Peyer's patch (tissue), 4 donors: ENCODE results near the gene HSPA8. TPM values are rescaled to one million over a fixed set of nuclear protein-coding genes. Genes with fewer than 3 reads are reported as not detected.
"Not testable (repeated sequence)": the region's sequence is repeated elsewhere in the genome, so short reads cannot be mapped to it uniquely, and the experiment has no call there.

Experiments
- DNase-seq, 3 donors: peaks; one replicate each; pipeline ENCODE4 v3.0.0-alpha.2; 2017 to 2019
- H3K27ac ChIP-seq, 4 donors: fragments of 200-600 bp; sonication (generic); one replicate each; pipeline ENCODE4 v1.5.1; 2016 to 2019
- H3K27me3 ChIP-seq, 2 donors: fragments of 200-600 bp; sonication (generic); one replicate each; pipeline ENCODE4 v1.5.1; 2019
- H3K36me3 ChIP-seq, 3 donors: fragments of 200-600 bp; sonication (generic); one replicate each; pipeline ENCODE4 v1.5.1; 2016 to 2019
- H3K4me1 ChIP-seq, 4 donors: fragments of 200-600 bp; sonication (generic); one replicate each; pipeline ENCODE4 v1.5.1; 2016 to 2019
- H3K4me3 ChIP-seq, 4 donors: fragments of 200-600 bp; sonication (generic); 1 replicate in 3 of 4; 2 replicates in 1 of 4; pipeline ENCODE4 v1.5.1; 2016 to 2019; ENCODE audit warnings: mild to moderate bottlenecking in 1 of 4
- H3K9me3 ChIP-seq, 4 donors: fragments of 200-600 bp; sonication (generic); one replicate each; pipeline ENCODE4 v1.5.1; 2016 to 2019; ENCODE audit warnings: mild to moderate bottlenecking in 1 of 4
- CTCF ChIP-seq, 6 experiments: fragments of 450-650 bp in 4 of 6; fragments of 200-600 bp in 2 of 6; sonication (generic) in 1 of 6; IDR thresholded peaks; one replicate each; pipeline ENCODE4 v1.5.1; 2017 to 2019; ENCODE audit warnings: antibody characterized with exemption in 6 of 6, mild to moderate bottlenecking in 3 of 6, moderate library complexity in 1 of 6
- POLR2A ChIP-seq, 2 donors: fragments of 450-650 bp; IDR thresholded peaks; one replicate each; pipeline ENCODE4 v1.5.1; 2017; ENCODE audit warnings: antibody characterized with exemption in 2 of 2, mild to moderate bottlenecking in 2 of 2, moderate library complexity in 2 of 2
- total RNA-seq, 4 donors: library from RNA; depleted of rRNA; stranded (reverse); fragments of >200 nt; gene quantifications; one replicate each; pipeline ENCODE4 v1.1.0, GENCODE V29; 2016

HSPA8 gene
- total RNA-seq, 4 donors from 2014 or later: 459 to 1,091 (median 728) TPM

GRCh38 chr11:123103326-123103980 lies 41.5 kb upstream of the HSPA8 start:
- DNase-seq: peak in 1 of 3 donors; percentile 64
- H3K27ac ChIP-seq: peak overlapping the region in 1 of 4 donors; percentile 47
- TF ChIP-seq POLR2A (IDR thresholded peaks at IDR 0.05): no peak
- peak in 5 of 6 experiments; percentile 46 to 67 (median 65) for TF ChIP-seq CTCF (IDR thresholded peaks at IDR 0.05)

DNA sequence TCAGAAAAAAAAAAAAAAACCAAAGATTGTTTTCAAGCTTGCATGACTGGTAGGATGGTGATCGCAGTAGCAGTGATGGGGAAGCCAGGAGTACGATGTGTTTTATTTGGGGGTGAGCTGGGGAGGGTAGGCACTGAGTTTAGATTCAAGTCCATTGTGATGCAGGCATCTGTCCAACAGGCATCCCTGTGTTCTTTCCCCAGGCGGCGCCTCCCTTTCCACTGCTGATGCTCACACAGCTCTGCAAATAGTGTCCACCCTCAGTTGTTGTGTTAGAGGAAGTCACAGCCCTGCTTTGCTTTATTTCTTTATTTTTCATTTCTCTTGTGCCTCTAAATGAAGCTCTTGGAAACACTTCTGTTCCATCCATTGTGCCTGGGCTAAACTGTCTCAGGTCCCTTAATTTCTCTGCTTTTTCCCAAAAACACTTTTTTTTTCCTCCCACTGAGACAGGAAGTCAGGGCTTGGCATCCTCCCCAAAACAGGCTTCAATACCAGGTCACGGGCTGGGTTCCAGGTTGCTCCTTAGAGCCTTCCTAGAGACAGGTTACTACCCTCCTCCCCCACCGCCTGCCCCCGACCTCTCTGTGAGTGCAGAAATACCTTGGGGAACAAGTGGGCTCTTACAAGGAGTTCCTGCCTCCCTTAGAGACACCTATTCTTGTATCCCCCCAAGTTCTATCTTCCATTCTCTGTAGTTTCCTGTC lies 38.6 kb upstream of the HSPA8 start:
- H3K4me3 ChIP-seq: no peak overlapping the region
- DNase-seq: no peak
- no peaks in the 10 kb centered on the region for H3K27me3 ChIP-seq
- peaks cover 0 to 6% (median 0%) of the 10 kb centered on the region in 4 donors for H3K4me1 ChIP-seq
- TF ChIP-seq CTCF (IDR thresholded peaks at IDR 0.05) (no peak), POLR2A (IDR thresholded peaks at IDR 0.05) (no peak)
- peak overlapping the region in 1 of 4 donors; percentile 63 for H3K27ac ChIP-seq
- H3K9me3 ChIP-seq: no peaks in the 10 kb centered on the region
- no peaks in the 10 kb centered on the region for H3K36me3 ChIP-seq

More at GRCh38 chr11:123103326-123103980, 41.5 kb upstream of the HSPA8 start:
- Histone ChIP-seq H3K27me3 (no peaks in the 10 kb centered on the region), H3K4me3 (no peak overlapping the region), H3K36me3 (no peaks in the 10 kb centered on the region), H3K4me1 (peaks cover 0 to 6% (median 0%) of the 10 kb centered on the region in 4 donors), H3K9me3 (no peaks in the 10 kb centered on the region)

- TF ChIP-seq POLR2A (IDR thresholded peaks at IDR 0.05) (no peak), CTCF (IDR thresholded peaks at IDR 0.05) (no peak)
- H3K9me3 ChIP-seq: no peaks in the 10 kb centered on the region
- no peaks in the 10 kb centered on the region for H3K27me3 ChIP-seq
- no peak for DNase-seq
- H3K36me3 ChIP-seq: no peaks in the 10 kb centered on the region
- H3K4me1 ChIP-seq: peaks cover 0 to 6% (median 0%) of the 10 kb centered on the region in 4 donors
- H3K4me3 ChIP-seq: no peak overlapping the region
- no peak overlapping the region for H3K27ac ChIP-seq
Measured at GRCh38 chr11:123098990-123099389, 37.1 kb upstream of the HSPA8 start.

DNA sequence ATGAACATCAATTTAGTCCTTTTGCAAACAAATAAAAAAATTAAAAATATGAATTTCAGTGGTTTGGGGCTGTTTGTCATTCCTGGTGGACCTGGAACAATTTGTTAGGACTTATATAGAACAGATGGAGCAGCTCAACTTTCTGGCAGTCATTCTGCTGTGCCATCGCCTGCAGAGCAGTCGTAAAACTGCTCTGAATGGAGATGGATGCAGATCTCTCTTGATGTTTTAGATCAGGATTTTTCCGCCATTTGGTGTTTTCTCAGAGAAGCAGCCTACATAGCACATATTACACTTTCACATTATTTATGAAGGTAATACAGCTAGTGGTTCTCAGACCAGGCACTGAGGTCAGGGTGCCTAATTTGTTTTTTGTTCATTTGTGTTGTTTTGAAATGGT lies 31.8 kb upstream of the HSPA8 start:
- Histone ChIP-seq H3K9me3 (no peaks in the 10 kb centered on the region), H3K36me3 (no peaks in the 10 kb centered on the region), H3K4me1 (no peaks in the 10 kb centered on the region), H3K27me3 (no peaks in the 10 kb centered on the region), H3K27ac (no peak overlapping the region), H3K4me3 (no peak overlapping the region)
- no peak for TF ChIP-seq CTCF (IDR thresholded peaks at IDR 0.05)
- TF ChIP-seq POLR2A (IDR thresholded peaks at IDR 0.05): no peak
- no peak for DNase-seq

DNA sequence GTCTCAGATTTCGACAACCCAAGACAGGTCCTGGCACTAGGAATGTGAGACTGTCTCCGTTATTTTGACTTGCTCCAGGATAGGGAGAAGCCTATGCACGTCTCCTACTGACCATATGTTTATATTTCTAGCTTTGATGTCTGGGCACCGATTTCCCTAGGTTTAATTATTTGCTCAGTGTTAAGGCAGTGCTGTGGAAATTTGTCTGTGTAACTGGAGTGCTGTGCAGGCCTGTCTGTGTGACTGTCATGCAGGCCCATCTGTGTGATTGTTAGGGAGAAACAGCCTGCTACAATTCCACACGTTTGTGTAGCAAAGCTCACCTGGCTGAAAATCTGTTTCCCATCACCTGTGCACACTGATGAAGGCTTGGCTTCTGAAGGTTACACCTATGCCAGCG lies 29.6 kb upstream of the HSPA8 start:
- Histone ChIP-seq H3K27me3 (no peaks in the 10 kb centered on the region), H3K4me1 (peaks cover 0 to under 1% (median 0%) of the 10 kb centered on the region in 4 donors), H3K36me3 (no peaks in the 10 kb centered on the region), H3K4me3 (no peak overlapping the region), H3K27ac (no peak overlapping the region), H3K9me3 (no peaks in the 10 kb centered on the region)
- DNase-seq: no peak
- TF ChIP-seq CTCF (IDR thresholded peaks at IDR 0.05) (no peak), POLR2A (IDR thresholded peaks at IDR 0.05) (no peak)

DNA sequence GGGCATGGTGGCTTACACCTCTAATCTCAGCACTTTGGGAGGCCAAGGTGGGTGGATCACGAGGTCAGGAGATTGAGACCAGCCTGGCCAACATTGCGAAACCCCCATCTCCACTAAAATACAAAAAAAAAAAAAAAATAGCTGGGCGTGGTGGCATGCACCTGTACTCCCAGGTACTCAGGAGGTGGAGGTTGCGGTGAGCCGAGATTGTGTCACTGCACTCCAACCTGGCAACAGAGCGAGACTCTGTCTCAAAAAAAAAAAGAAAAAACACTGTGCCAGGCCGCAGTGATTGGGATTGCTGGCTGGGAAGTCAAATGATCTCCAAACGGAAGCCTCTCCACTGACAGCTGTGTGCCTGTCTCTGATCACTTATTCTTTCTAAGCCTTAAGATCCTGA lies 28.2 kb upstream of the HSPA8 start:
- DNase-seq, H3K9me3 ChIP-seq: not testable (repeated sequence)

GRCh38 chr11:123088896-123089295 lies 27.0 kb upstream of the HSPA8 start:
- H3K9me3 ChIP-seq, DNase-seq, H3K27ac ChIP-seq, H3K4me1 ChIP-seq, H3K36me3 ChIP-seq, H3K27me3 ChIP-seq, H3K4me3 ChIP-seq: not testable (repeated sequence)

More for the DNA sequence above, 28.2 kb upstream of the HSPA8 start:
- not testable (repeated sequence) for H3K27me3 ChIP-seq, H3K27ac ChIP-seq, H3K4me3 ChIP-seq, H3K36me3 ChIP-seq, H3K4me1 ChIP-seq

DNA sequence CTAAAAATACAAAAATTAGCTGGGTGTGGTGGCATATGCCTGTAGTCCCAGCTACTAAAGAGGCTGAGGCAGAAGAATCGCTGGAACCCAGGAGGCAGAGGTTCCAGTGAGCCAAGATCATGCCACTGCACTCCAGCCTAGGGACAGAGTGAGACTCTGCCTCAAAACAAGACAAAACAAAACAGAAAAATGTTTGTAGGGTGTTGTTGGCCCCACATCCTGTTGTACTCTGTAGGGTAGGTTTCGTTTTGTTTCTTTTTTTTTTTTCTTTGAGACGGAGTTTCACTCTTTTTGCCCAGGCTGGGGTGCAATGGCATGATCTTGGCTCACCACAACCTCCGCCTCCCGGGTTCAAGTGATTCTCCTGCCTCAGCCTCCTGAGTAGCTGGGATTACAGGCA lies 25.7 kb upstream of the HSPA8 start:
- not testable (repeated sequence) for H3K4me3 ChIP-seq, H3K9me3 ChIP-seq, DNase-seq, H3K27me3 ChIP-seq, H3K36me3 ChIP-seq
- peaks cover 0 to 18% (median 2%) of the 10 kb centered on the region in 4 donors for H3K4me1 ChIP-seq
- peak overlapping the region; percentile 29 to 52 (median 47) for H3K27ac ChIP-seq
